Head of caudate nucleus (tissue), 42 donors: Measurements from ENCODE around the gene MYL5.

Experiments used
- DNase-seq, 42 donors: peaks; one replicate each; pipeline versions ENCODE4 v3.0.0 to v3.0.0-alpha.2; 2020 to 2021; ENCODE audit warnings: mixed read lengths in 7 of 42
- intact Hi-C: fragments of 100-400 bp; cut with DNase I; formaldehyde crosslinking; loops from one replicate; pipeline ENCODE4 v1.15.0; 2022

MYL5 gene

DNA sequence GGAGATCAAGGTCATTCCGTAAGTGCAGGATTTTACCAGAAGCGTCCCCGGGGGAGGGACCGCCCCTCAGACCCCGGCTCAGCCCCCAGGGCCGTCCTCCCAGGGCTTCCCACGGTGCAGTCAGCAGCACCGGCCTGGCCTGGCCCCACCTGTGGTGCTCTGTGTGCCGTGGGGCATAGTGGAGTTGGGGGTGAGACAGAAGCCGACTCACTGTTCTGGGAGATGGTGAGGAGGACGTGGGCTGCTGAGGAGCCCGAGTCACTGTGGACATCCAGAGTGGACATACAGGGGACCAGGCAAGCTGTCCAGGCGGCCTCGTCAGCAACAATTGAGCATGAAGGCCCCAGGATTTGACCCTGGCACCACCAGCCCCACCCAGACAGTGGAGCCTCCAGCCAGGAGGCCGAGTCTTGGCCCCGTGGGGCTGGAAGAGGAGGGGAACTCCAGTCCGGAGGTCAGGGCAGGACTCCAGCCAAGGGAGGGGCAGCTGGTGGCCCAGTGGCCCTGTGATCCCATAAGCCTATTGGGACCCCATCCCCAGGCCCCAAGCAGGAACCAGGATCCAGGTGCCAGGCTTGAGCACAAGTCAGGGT is 19.4 kb upstream of the MYL5 start:
- DNase-seq = peak in 38 of 42 donors; percentile 34 to 83 (median 69)
- intact Hi-C loops = no loop called here

DNA sequence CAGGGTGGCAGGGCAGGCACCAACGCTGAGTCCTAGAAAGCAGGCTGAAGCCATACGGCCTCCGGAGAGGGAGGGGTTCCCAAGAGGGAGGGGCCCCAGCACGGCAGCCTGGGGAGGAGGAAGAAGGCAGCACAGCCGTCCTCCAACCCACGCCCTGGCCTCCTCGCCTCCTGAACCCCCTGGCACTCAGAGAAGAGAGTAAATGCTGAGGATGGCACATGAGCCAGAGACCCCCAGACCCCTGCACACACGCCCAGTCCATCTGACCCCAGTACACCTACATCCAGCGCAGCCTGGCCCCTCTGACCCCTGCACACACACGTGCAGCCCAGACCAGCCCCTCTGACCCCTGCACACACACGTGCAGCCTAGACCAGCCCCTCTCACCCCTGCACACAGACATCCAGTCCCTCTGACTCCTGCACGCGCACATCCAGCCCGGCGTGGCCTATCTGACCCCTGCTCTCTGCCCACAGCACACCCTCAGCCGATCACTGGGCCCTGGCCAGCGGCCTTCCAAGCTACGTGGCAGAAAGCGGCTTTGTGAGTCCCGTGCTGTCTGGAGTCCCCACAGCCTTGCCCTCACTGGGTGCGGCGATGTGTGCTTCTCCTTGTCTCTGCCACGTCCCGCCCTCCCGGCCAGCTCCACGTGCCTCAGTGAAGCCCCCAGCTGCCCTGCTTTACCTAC is 18.7 kb upstream of the MYL5 start:
- DNase-seq = peak in 9 of 42 donors; percentile 20 to 69 (median 43)
- intact Hi-C loops = no loop called here

DNA sequence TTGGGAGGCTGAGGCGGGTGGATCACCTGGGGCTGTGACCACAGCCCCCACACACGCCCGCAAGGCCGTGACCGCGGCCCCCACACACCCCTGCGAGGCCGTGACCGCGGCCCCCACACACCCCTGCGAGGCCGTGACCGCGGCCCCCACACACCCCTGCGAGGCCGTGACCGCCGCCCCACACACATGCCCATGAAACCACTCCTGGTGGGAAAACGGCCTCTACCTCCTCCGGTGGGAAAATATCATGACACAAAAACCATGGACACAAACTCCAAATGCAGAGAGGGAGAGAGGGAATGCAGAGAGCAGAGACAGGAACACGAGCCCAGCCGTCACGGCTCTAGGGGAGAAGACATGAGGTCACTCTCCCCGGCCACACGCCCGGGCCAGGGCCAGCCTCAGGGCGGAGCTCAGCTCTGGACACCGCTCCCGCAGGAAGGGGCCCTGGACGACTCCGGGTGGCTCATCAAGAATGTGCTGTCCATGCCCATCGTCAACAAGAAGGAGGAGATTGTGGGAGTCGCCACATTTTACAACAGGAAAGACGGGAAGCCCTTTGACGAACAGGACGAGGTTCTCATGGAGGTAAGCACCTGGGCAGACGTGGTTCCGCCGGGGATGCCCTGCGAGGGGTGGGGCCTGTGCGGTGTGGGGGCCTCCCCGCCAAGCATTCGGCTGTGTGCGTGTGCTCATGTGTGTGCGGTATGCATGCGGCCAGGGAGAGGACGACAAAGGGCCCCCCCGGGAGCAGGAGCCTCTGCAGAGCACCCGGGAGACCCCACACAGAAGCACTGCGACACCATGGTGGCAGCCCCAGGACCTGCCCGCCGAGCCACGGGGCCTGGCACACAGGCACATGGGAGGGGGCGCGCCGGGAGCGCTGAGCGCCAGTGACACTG is 17.7 kb upstream of the MYL5 start:
- intact Hi-C loops = no loop called here
- DNase-seq = peak in 7 of 42 donors; percentile 13 to 70 (median 44)

DNA sequence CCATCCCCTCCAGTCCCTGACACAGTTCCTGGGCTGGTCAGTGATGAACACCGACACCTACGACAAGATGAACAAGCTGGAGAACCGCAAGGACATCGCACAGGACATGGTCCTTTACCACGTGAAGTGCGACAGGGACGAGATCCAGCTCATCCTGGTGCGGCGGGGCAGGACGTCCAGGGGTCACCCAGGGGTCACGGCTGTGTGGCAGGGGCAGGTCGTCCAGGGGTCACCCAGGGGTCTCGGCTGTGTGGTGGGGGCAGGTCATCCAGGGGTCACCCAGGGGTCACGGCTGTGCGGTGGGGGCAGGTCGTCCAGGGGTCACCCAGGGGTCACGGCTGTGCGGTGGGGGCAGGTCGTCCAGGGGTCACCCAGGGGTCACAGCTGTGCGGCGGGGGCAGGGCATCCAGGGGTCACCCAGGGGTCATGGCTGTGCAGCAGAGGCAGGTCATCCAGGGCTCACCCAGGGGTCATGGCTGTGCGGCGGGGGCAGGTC is 17.0 kb upstream of the MYL5 start:
- intact Hi-C loops = no loop called here
- peak in 1 of 42 donors; percentile 24 for DNase-seq

DNA sequence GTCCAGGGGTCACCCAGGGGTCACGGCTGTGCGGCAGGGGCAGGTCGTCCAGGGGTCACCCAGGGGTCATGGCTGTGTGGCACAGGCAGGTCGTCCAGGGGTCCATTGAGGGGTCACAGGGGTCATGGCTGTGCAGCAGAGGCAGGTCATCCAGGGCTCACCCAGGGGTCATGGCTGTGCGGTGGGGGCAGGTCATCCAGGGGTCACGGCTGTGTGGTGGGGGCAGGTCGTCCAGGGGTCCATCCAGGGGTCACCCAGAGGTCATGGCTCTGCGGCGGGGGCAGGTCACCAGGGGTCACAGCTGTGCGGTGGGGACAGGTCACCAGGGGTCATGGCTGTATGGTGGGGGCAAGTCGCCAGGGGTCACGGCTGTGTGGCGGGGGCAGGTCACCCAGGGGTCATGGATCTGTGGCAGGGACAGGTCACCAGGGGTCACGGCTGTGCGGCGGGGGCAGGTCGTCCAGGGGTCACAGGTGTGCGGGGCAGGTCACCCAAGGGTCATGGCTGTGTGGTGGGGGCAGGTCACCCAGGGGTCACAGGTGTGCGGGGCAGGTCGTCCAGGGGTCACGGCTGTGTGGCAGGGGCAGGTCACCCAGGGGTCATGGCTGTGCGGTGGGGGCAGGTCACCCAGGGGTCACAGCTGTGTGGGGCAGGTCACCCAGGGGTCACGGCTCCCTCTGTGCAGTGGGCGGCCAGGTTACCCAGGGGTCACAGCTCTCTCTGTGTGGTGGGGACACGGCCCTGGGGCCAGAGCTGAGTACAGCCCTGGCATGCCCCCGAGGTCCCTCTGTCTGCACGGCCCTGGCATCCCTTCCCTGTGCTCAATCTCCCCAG is 16.3 kb upstream of the MYL5 start:
- peak in 3 of 42 donors; percentile 1 to 28 (median 5) for DNase-seq
- intact Hi-C loops = no loop called here

- intact Hi-C loops = no loop called here
- peak in 4 of 42 donors; percentile 1 to 24 (median 4) for DNase-seq
Observed at GRCh38 chr4:658681-659667, 15.4 kb upstream of the MYL5 start.

DNA sequence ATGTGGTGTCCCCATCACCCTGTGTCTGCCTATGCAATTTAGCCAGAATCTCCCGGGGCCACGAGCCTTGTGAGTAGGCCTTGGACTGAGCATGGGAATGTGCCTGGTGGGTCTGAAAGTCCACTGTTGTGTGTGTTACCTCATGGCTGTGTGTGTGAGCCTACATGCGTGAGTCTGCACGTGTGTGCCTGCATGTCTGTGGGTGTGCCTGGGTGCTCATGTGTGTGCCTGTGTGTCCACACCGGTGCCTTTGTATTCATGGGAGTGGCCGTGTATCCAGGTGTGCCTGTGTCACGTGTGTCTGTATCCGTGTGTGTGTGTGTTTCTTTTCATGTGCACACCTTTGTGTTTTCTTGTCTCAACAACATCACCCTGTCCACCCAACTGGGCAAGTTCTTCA is 14.5 kb upstream of the MYL5 start:
- DNase-seq = peak in 1 of 42 donors; percentile 12
- intact Hi-C loops = no loop called here

GRCh38 chr4:660401-660800 is 13.9 kb upstream of the MYL5 start:
- intact Hi-C loops = no loop called here
- DNase-seq = peak in 2 of 42 donors; percentile 2 to 17

- intact Hi-C loops = no loop called here
- DNase-seq = peak in 3 of 42 donors; percentile 1 to 13 (median 1)
Observed at GRCh38 chr4:661231-661630, 13.1 kb upstream of the MYL5 start.

- DNase-seq = peak in 5 of 42 donors; percentile 2 to 27 (median 5)
- intact Hi-C loops = no loop called here
Observed at GRCh38 chr4:661881-662761, 12.2 kb upstream of the MYL5 start.

GRCh38 chr4:663046-663437 is 11.3 kb upstream of the MYL5 start:
- DNase-seq = peak in 4 of 42 donors; percentile 2 to 8 (median 4)
- intact Hi-C loops = no loop called here

DNA sequence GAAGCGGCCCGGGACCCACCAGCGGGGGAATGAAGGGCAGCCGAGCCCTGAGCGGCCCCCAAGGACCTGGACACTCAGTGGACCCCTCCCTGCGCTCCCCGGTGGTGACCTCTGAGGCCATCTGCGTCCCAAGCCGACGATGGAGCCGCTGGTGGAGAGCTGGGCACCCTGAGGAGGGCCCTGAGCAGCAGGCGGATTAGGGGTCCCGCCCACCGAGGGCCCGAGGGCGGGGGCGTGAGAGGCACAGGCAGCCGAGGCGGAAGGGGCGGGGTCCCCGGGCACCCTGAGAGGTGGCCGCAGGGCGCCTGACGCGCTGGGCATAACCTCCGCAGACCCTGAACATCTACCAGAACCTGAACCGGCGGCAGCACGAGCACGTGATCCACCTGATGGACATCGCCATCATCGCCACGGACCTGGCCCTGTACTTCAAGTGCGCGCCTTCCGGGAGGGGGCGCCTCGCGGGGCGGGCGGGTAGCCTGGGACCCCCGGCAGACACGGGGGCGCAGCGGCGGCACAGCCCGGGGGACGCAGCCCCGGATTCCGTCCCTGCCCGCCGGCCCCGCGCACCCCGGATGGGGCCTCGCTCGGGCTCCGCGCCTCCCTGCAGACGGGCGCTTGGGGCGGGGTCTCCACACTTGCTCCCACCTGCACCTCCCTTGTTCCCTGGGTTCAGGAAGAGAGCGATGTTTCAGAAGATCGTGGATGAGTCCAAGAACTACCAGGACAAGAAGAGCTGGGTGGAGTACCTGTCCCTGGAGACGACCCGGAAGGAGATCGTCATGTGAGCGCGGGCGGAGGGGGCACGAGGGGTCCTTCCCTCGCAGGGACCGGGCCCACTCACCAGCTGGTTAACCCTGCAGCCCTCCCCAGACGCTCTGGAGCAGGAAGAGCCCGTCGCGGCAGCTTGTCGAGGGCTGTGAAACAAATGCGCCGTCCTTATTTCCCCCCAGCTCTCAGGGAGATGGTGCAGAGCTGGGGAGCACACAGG is 10.6 kb upstream of the MYL5 start:
- intact Hi-C loops = no loop called here
- DNase-seq = peak in 35 of 42 donors; percentile 46 to 81 (median 63)

DNA sequence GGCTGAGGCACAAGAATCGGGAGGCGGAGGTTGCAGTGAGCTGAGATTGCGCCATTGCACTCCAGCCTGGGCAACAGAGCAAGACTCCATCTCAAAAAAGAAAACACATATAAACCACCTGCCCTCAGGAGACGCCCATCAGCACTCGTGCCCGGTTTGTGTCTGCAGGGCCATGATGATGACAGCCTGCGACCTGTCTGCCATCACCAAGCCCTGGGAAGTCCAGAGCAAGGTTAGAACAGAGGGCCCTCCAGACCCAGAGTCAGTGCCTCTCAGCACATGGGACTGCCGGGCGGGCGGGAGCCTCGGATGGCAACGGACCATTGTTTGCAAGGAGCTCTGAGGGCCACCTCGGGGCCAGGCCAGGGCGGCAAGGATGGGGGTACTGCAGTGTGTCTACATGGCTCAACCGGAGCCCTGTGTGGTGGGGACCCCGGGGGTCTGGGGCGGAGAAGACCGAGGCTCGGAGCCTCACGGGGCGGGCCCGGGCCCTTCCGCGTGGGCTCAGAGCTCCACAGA is 9.6 kb upstream of the MYL5 start:
- intact Hi-C loops = no loop called here
- peak in 1 of 42 donors; percentile 5 for DNase-seq

DNA sequence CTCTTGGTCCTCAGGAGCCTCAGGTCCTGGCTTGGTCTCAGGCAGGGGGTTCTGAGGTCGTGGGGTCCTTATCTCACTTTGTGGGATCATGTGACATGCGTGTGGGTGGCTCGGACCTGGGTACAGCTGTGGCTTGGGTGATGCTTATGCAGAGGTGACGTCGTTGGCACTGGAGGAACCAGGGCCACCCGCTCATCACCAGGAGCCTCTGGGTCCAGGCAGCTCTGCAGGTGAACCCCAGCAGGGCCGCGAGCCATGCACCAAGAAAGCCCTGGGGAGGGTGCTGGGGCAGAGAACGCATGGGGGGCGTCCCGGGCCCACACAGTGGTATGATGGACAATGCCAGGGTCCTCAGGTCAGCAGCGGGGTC is 9.0 kb upstream of the MYL5 start:
- DNase-seq = peak in 1 of 42 donors; percentile 6
- intact Hi-C loops = no loop called here

DNA sequence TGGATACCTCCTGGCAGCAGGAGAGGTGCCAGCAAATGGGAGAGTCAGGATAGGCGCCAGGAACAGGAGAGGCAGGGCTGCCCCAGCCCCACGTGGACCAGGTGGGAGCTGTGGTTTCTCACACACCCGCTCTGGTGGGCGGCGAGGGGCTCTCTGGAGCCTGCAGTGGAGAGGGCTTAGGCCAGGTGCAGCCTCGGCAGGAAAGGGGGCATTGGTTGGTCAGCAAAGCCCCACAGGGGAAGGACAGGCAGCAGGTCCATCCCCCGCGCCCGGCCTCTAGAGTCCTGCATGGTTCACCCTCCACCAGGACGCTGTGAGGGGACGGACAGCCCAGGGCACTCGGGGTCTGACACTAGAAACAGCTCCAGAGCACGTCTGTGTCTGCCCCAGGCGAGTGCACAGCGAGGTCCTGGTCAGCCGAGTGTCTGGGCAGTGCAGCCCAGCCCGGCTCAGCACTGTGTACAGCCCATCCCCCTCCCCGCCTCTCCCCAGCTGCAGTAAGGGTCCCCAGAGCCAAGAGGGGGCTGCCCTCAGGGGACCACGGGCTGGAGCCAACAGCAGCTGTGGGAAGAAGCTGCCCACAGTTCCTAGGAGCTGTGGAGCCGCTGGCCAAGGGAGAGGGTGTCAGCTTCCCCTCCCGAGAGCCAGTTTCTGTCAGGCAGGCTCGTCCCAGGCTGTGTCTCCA is 8.4 kb upstream of the MYL5 start:
- DNase-seq = peak in 21 of 42 donors; percentile 3 to 78 (median 56)
- intact Hi-C loops = no loop called here
